ENCODE data around the gene LYPD1. TPM values are rescaled to one million over a fixed set of nuclear protein-coding genes. Genes with fewer than 3 reads are reported as not detected.

LYPD1 gene
- total and polyA plus RNA-seq, 10 of the 15 experiments (the other 5 are each of a cell fraction or from before 2014, with no cell fraction given), result not detected

DNA sequence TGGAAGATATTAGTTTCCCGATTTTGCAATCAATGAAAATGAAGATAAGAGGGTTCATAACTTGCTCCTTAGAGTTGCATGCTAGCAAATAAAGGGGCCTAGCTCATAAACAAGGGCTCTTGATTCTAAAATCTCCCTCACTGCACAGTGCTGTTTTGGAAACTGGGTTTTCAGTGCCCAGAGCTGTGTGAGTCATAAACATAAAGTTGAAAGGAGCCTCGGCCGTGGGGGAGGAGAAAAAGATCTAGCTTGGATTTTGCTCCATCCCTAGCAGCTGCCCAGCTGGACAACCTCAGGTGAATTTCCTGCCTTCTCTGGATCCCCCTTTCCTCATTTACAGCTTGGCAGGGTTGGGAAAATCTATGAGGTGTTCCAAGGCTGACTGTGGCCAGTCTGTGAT lies 42.5 kb downstream of the LYPD1 start:
- Histone ChIP-seq H3K4me1 (ENCODE audit: control insufficient read depth, insufficient read depth, low read length) (no peaks in the 10 kb centered on the region), H3K9me3 (replicated peaks; ENCODE audit: control insufficient read depth, insufficient read depth, low read length) (no peaks in the 10 kb centered on the region), H3K9ac (ENCODE audit: control insufficient read depth, insufficient read depth, low read length) (no peak overlapping the region), H3K36me3 (ENCODE audit: control insufficient read depth in 2 of 2, insufficient read depth in 2 of 2, low read length in 1 of 2) (no peaks in the 10 kb centered on the region), H3K27ac (ENCODE audit: control insufficient read depth, insufficient read depth) (no peak overlapping the region), H4K20me1 (ENCODE audit: control insufficient read depth, insufficient read depth) (no peaks in the 10 kb centered on the region), H3K79me2 (ENCODE audit: control insufficient read depth, insufficient read depth, low read length) (no peaks in the 10 kb centered on the region), H3K27me3 (replicated peaks in 1 of 2; ENCODE audit: control insufficient read depth in 2 of 2, insufficient read depth in 2 of 2, low read length in 1 of 2) (no peaks in the 10 kb centered on the region), H3K4me3 (no peak overlapping the region), H3K4me2 (ENCODE audit: control insufficient read depth, insufficient read depth) (no peak overlapping the region), H2AFZ (ENCODE audit: control insufficient read depth, low read depth, low read length) (no peak overlapping the region)
- TF ChIP-seq ZNF622 (IDR thresholded peaks at IDR 0.05), result no peak
- no peak for TF ChIP-seq ZNF384 (IDR thresholded peaks at IDR 0.05; ENCODE audit: borderline replicate concordance, low read depth, low read length)
- no peak for TF ChIP-seq LARP7 (IDR thresholded peaks at IDR 0.05)
- TF ChIP-seq FOXM1 (IDR thresholded peaks at IDR 0.05; ENCODE audit: low read depth, low read length), result no peak
- TF ChIP-seq NBN (IDR thresholded peaks at IDR 0.05), result no peak
- TF ChIP-seq POLR2AphosphoS5 (IDR thresholded peaks at IDR 0.05; ENCODE audit: low read length), result no peak
- no peak for TF ChIP-seq SIX5 (IDR thresholded peaks at IDR 0.05; ENCODE audit: low read depth, low read length, severe bottlenecking)
- TF ChIP-seq ZSCAN29 (IDR thresholded peaks at IDR 0.05), result no peak
- no peak for TF ChIP-seq ZNF207 (IDR thresholded peaks at IDR 0.05; ENCODE audit: borderline replicate concordance)
- no peak for TF ChIP-seq EZH2 (IDR thresholded peaks at IDR 0.05; ENCODE audit: borderline replicate concordance, control insufficient read depth, low read depth, low read length)
- no peak for TF ChIP-seq NFYB (IDR thresholded peaks at IDR 0.05; ENCODE audit: insufficient read depth, low read depth, low read length)
- POLR2A ChIA-PET, result no interaction called here
- no TSS peak for BruUV-seq (replicated peaks)
- ATAC-seq (no peak), FAIRE-seq (no peak), DNase-seq (ENCODE audit: low read depth, low spot score) (no peak)
- RAD21 ChIA-PET (ENCODE audit: unreplicated experiment), result no interaction called here
- 0% methylated on average over 3 of the region's 3 CpGs for WGBS (ENCODE audit: insufficient coverage, insufficient replicate concordance, low lambda C conversion rate, missing lambda C conversion rate)
- in situ Hi-C loops (cut with MboI), result no loop called here
- SMC1A ChIA-PET (ENCODE audit: uncharacterized antibody, unreplicated experiment), result no interaction called here
- CTCF ChIA-PET, result no interaction called here
- intact Hi-C loops (cut with micrococcal nuclease; ENCODE audit: unreplicated experiment), result no loop called here
